KG1 (cell line): ENCODE measurements around the gene DPYSL3.

Source experiments
- DNase-seq: peaks from one replicate; lab custom pipeline; 2025; lab: John Stamatoyannopoulos, UW

DPYSL3 gene

GRCh38 chr5:147437161-147437596 lies 72.7 kb downstream of the DPYSL3 start:
- no peak for DNase-seq

GRCh38 chr5:147436596-147436995 lies 73.3 kb downstream of the DPYSL3 start:
- no peak for DNase-seq

- no peak for DNase-seq
Measured at GRCh38 chr5:147434049-147434448, 75.8 kb downstream of the DPYSL3 start.

- DNase-seq: no peak
Measured at GRCh38 chr5:147432323-147432722, 77.5 kb downstream of the DPYSL3 start.

- no peak for DNase-seq
Measured at GRCh38 chr5:147431586-147431985, 78.3 kb downstream of the DPYSL3 start.

GRCh38 chr5:147430628-147431027 lies 79.2 kb downstream of the DPYSL3 start:
- no peak for DNase-seq

GRCh38 chr5:147427521-147428401 lies 82.1 kb downstream of the DPYSL3 start:
- no peak for DNase-seq

GRCh38 chr5:147426640-147427327 lies 83.1 kb downstream of the DPYSL3 start:
- DNase-seq: no peak

GRCh38 chr5:147418613-147419012 lies 91.3 kb downstream of the DPYSL3 start:
- DNase-seq: no peak

- DNase-seq: no peak
Measured at GRCh38 chr5:147417135-147417813, 92.6 kb downstream of the DPYSL3 start.

- no peak for DNase-seq
Measured at GRCh38 chr5:147415651-147416050, 94.2 kb downstream of the DPYSL3 start.

- DNase-seq: no peak
Measured at GRCh38 chr5:147413266-147413665, 96.6 kb downstream of the DPYSL3 start.

- no peak for DNase-seq
Measured at GRCh38 chr5:147412561-147412960, 97.3 kb downstream of the DPYSL3 start.

- DNase-seq: no peak
Measured at GRCh38 chr5:147411359-147412319, 98.2 kb downstream of the DPYSL3 start.

GRCh38 chr5:147410496-147411358 lies 99.1 kb downstream of the DPYSL3 start:
- DNase-seq: no peak

- no peak for DNase-seq
Measured at GRCh38 chr5:147408980-147409379, 100.9 kb downstream of the DPYSL3 start.

- no peak for DNase-seq
Measured at GRCh38 chr5:147407094-147407681, 102.7 kb downstream of the DPYSL3 start.

- DNase-seq: no peak
Measured at GRCh38 chr5:147406636-147407035, 103.2 kb downstream of the DPYSL3 start.

- no peak for DNase-seq
Measured at GRCh38 chr5:147404706-147405105, 105.2 kb downstream of the DPYSL3 start.
